Smooth muscle cell (in vitro differentiated cells): ENCODE measurements around the gene LRRC71. TPM values are rescaled to one million over a fixed set of nuclear protein-coding genes. Genes with fewer than 3 reads are reported as not detected.

ENCODE experiments used
- DNase-seq: peaks from one replicate; lab custom pipeline; 2025; ENCODE audit not compliant: unreplicated experiment; lab: John Stamatoyannopoulos, UW
- H2AFZ ChIP-seq: fragments of 200-600 bp; sonication (generic); 2 replicates; pipeline ENCODE4 v1.6.0; 2016; ENCODE audit warnings: antibody characterized with exemption, low read depth, mild to moderate bottlenecking
- H3F3A ChIP-seq: fragments of 200-600 bp; sonication (generic); 2 replicates; pipeline ENCODE4 v1.6.0; 2017; ENCODE audit warnings: antibody characterized with exemption, low read depth
- H3K27ac ChIP-seq: fragments of 200-600 bp; sonication (generic); 2 replicates; pipeline ENCODE4 v1.5.1; 2016; ENCODE audit warnings: low read depth, mild to moderate bottlenecking
- H3K27me3 ChIP-seq: fragments of 200-600 bp; sonication (generic); 2 replicates; pipeline ENCODE4 v1.6.1; 2016; ENCODE audit warnings: low read depth, mild to moderate bottlenecking
- H3K36me3 ChIP-seq: fragments of 200-600 bp; sonication (generic); 2 replicates; pipeline ENCODE4 v1.5.1; 2016; ENCODE audit warnings: low read depth
- H3K4me1 ChIP-seq: fragments of 200-600 bp; sonication (generic); 2 replicates; pipeline ENCODE4 v1.5.1; 2016; ENCODE audit warnings: low read depth
- H3K4me2 ChIP-seq: fragments of 200-600 bp; sonication (generic); 2 replicates; pipeline ENCODE4 v1.6.0; 2016; ENCODE audit warnings: mild to moderate bottlenecking
- H3K4me3 ChIP-seq: fragments of 200-600 bp; sonication (generic); 2 replicates; pipeline ENCODE4 v1.5.1; 2016; ENCODE audit warnings: mild to moderate bottlenecking
- H3K79me2 ChIP-seq: fragments of 200-600 bp; sonication (generic); 2 replicates; pipeline ENCODE4 v1.6.0; 2016; ENCODE audit warnings: low read depth, mild to moderate bottlenecking
- H3K9ac ChIP-seq: fragments of 200-600 bp; sonication (generic); 2 replicates; pipeline ENCODE4 v1.6.0; 2016; ENCODE audit warnings: low read depth
- H3K9me3 ChIP-seq: fragments of 200-600 bp; sonication (generic); replicated peaks from 2 replicates; pipeline ENCODE4 v1.5.1; 2016; ENCODE audit warnings: low read depth
- H4K20me1 ChIP-seq: fragments of 200-600 bp; sonication (generic); 2 replicates; pipeline ENCODE4 v1.6.0; 2016; ENCODE audit warnings: low read depth
- WGBS: methylation state at CpG from one replicate; pipeline ENCODE4 v1.1.7; 2016; ENCODE audit warnings: low lambda C conversion rate; 5-methylcytosine and 5-hydroxymethylcytosine counted together
- polyA plus RNA-seq: library from polyadenylated mRNA; unstranded; fragments of >200 nt; fragmentation: Nextera tagmentation; extraction: Ambion mirVana; gene quantifications from 2 replicates; pipeline ENCODE4 v1.2.1, GENCODE V29; 2016
- total RNA-seq: library from RNA; depleted of rRNA; stranded (reverse); fragments of >200 nt; gene quantifications from 2 replicates; pipeline ENCODE4 v1.2.3, GENCODE V29; 2014
- TF ChIP-seq, protein P1 (sequence below): fragments of 200-600 bp; sonication (generic); IDR thresholded peaks from 2 replicates; pipeline ENCODE4 v1.5.1; 2017; ENCODE audit warnings: borderline replicate concordance, mild to moderate bottlenecking, antibody characterized with exemption; ENCODE audit not compliant: insufficient read depth, poor library complexity, severe bottlenecking

The LRRC71 gene
- total and polyA plus RNA-seq, 2 experiments from 2014 or later = not detected

DNA sequence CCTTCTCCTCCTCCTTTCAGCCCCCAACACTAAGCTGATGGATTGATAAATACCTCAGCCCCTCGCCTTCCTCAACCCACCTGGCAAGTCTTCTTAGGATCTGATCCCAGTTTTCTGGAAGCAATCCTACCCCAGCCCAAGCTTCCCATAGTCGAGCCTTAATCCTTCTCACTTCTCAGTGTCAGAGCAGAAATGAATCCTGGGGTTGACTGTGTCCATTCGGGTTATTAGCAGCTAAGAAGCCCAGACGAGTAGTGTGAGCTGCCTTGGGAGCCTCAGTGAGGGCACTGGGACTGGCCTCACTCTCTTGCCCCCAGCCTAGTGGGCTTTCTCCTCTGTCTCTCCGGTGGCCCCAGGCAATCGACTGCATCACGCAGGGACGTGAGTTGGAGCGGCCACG, 39.3 kb upstream of the LRRC71 start:
- H3K9me3 ChIP-seq = no peaks in the 10 kb centered on the region
- no peaks in the 10 kb centered on the region for H3F3A ChIP-seq

DNA sequence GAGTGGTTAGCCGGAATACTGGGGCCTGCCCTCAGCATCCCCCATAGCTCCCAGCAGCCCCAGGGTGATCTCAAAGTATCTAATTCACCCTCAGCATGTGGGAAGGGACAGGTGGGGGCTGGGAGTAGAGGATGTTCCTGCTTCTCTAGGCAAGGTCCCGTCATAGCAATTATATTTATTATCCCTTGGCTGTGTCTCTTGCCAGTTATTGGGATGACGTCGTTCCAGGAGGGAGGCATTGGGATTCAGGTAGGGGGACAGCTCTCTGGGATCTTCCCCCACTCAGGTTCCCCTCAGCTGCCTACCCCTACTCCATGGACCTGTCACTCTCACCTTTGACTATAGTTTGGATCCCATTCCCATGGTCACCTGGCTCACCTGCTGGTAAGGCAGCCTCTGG, 38.8 kb upstream of the LRRC71 start:
- Histone ChIP-seq H3K27ac (no peak overlapping the region), H2AFZ (no peak overlapping the region), H3K36me3 (no peaks in the 10 kb centered on the region), H3K4me2 (no peak overlapping the region), H3K9me3 (no peaks in the 10 kb centered on the region), H3K79me2 (no peaks in the 10 kb centered on the region), H3K4me1 (peaks cover 12% of the 10 kb centered on the region), H4K20me1 (no peaks in the 10 kb centered on the region), H3K4me3 (no peak overlapping the region), H3F3A (no peaks in the 10 kb centered on the region), H3K27me3 (peaks cover 5% of the 10 kb centered on the region), H3K9ac (no peak overlapping the region)
- 86% methylated on average over 4 of the region's 4 CpGs for WGBS
- no peak for DNase-seq
- TF ChIP-seq, protein P1, sequence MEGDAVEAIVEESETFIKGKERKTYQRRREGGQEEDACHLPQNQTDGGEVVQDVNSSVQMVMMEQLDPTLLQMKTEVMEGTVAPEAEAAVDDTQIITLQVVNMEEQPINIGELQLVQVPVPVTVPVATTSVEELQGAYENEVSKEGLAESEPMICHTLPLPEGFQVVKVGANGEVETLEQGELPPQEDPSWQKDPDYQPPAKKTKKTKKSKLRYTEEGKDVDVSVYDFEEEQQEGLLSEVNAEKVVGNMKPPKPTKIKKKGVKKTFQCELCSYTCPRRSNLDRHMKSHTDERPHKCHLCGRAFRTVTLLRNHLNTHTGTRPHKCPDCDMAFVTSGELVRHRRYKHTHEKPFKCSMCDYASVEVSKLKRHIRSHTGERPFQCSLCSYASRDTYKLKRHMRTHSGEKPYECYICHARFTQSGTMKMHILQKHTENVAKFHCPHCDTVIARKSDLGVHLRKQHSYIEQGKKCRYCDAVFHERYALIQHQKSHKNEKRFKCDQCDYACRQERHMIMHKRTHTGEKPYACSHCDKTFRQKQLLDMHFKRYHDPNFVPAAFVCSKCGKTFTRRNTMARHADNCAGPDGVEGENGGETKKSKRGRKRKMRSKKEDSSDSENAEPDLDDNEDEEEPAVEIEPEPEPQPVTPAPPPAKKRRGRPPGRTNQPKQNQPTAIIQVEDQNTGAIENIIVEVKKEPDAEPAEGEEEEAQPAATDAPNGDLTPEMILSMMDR = no peak

More for the DNA sequence above, 39.3 kb upstream of the LRRC71 start:
- DNase-seq = no peak
- Histone ChIP-seq H3K79me2 (no peaks in the 10 kb centered on the region), H2AFZ (no peak overlapping the region), H3K27me3 (peaks cover 8% of the 10 kb centered on the region), H3K9ac (no peak overlapping the region), H3K27ac (no peak overlapping the region), H3K4me2 (no peak overlapping the region), H4K20me1 (no peaks in the 10 kb centered on the region), H3K4me3 (no peak overlapping the region), H3K4me1 (peaks cover 7% of the 10 kb centered on the region), H3K36me3 (no peaks in the 10 kb centered on the region)
- TF ChIP-seq, protein P1 = no peak
- WGBS = 85% methylated on average over 10 of the region's 10 CpGs

DNA sequence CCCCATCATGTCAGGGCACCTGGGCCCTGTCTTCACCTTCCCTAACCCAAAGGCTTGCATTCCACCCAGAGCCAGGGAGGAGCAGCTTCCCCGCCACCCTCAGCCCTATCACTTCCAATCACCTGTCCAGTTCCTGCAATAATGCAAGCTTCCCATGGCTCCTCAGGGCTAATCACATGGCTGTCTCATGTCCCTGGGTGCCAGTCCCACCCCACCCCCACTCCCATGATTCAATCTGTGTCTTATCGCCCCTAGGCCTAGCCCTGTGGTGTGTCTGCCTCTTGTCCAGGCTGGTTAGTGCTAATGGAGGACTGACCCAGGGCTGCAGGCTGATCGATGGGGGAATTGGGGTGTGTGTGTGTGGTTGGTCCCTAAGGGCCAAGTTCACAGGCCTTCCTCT, 37.9 kb upstream of the LRRC71 start:
- Histone ChIP-seq H2AFZ (no peak overlapping the region), H3F3A (no peaks in the 10 kb centered on the region), H3K9ac (no peak overlapping the region), H3K36me3 (no peaks in the 10 kb centered on the region), H4K20me1 (no peaks in the 10 kb centered on the region), H3K27me3 (peaks cover 5% of the 10 kb centered on the region), H3K79me2 (no peaks in the 10 kb centered on the region), H3K4me2 (no peak overlapping the region), H3K4me3 (no peak overlapping the region), H3K27ac (no peak overlapping the region), H3K9me3 (no peaks in the 10 kb centered on the region), H3K4me1 (peaks cover 12% of the 10 kb centered on the region)
- DNase-seq = no peak
- TF ChIP-seq, protein P1 = no peak
- WGBS = 78% methylated on average over 3 of the region's 3 CpGs

DNA sequence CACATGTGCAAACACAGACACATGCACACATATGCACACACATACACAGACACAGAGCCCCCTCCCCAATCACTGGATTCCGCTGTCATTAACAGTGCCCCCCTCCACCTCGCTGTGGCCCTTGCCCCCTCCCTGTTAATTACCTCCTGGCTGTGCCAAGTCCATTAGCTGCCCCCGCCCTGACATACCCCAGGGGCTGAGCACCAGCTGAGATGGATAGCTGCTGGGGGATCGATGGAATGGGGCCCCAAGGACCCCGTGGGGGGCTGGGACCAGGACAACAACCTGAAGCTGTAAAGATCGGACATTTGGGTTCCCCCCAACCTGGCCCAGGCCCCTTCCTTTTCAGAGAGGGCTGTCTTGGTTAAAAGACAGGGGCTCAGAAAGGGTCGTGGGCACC, 36.5 kb upstream of the LRRC71 start:
- H3K79me2 ChIP-seq = no peaks in the 10 kb centered on the region
- WGBS = 88% methylated on average over 7 of the region's 7 CpGs

More for the DNA sequence above, 36.5 kb upstream of the LRRC71 start:
- Histone ChIP-seq H4K20me1 (no peaks in the 10 kb centered on the region), H3K27me3 (no peaks in the 10 kb centered on the region), H2AFZ (no peak overlapping the region), H3K9ac (no peak overlapping the region), H3K9me3 (no peaks in the 10 kb centered on the region), H3K36me3 (no peaks in the 10 kb centered on the region), H3K4me1 (peaks cover 12% of the 10 kb centered on the region), H3F3A (no peaks in the 10 kb centered on the region), H3K4me2 (no peak overlapping the region), H3K27ac (no peak overlapping the region), H3K4me3 (no peak overlapping the region)
- DNase-seq = no peak
- TF ChIP-seq, protein P1 = no peak
